HG03175 (cell line): ENCODE measurements around the gene TBXA2R.
"Not testable (repeated sequence)": the region's sequence is repeated elsewhere in the genome, so short reads cannot be mapped to it uniquely, and the experiment has no call there.

ENCODE experiments used
- ATAC-seq: cut with Tn5 transposase; IDR thresholded peaks from one replicate; pipeline ENCODE4 v1.9.1; 2021; ENCODE audit warnings: mild to moderate bottlenecking, moderate library complexity; ENCODE audit not compliant: unreplicated experiment

Gene TBXA2R

GRCh38 chr19:3606690-3607289, at the start of gene TBXA2R:
TSS of gene TBXA2R (minus strand) at chr19:3606875. CDS start at chr19:3600634, 6,241 bp downstream.
- no peak for ATAC-seq

- no peak for ATAC-seq
Observed at GRCh38 chr19:3656073-3656746, 49.5 kb upstream of the TBXA2R start.

DNA sequence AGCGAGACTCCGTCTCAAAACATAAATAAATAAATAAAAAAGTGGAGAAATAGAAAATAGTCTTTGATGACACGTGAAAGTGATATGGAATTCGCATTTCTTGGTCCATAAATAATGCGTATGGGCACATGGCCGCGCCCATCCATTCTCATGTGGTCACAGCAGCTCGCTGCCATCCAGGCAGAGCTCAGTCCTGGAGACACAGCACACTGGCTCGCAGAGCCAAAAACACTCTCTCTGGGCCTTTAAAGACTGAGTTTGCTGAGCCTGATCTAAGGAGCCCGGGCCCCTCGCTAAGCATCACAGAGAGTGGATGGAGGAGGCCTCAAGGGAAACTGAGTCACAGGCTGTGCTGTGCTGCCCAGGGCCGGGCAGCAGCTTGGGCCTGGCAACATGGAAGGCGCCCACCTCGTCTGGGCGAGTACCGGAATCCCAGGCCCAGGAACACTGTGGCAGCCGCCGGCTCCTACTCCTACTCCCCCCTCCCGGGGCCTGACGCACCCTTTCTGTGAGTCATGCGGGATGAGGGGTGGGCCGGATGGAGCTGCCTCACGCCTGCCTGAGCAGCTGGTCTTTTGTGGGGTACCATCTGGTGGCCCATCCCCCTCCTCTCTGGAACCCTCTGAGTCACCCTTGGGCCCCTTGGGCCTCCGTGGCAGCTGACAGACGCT, 48.9 kb upstream of the TBXA2R start:
- no peak for ATAC-seq

GRCh38 chr19:3653865-3654513, 47.3 kb upstream of the TBXA2R start:
- ATAC-seq: no peak

DNA sequence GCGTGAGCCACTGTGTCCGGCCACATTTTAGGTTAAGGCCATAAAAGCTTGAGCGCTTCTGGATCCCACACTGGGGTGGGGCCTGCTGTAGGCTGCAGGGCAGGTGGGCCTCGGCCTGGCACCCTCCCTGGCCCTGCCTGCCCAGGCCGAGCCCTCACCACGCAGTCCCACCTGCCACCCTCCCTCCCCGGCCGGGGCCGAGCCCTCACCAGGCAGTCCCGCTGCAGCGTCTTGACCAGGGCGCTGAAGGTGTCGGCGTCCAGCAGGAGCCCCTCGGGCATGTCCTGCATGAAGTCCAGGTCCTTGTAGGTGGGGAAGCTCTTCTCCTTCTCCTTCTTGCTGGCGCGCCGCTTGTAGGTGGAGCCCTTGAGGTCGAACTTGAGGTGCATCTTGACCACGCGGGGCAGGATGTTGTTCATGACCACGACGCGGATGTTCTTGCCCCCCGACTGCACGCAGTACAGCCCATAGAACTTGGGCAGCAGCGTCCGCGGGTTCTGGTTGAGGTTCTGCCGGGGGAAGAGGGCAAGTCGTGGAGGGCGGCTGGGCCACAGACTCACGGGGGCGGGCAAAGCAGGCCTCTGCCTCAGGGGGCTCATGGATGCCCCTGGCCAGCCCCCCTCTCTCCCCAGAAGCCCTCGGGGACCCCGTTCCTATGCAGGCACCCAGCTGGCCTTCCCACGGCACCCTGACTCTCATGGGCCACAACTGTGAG, 46.6 kb upstream of the TBXA2R start:
- ATAC-seq: no peak

DNA sequence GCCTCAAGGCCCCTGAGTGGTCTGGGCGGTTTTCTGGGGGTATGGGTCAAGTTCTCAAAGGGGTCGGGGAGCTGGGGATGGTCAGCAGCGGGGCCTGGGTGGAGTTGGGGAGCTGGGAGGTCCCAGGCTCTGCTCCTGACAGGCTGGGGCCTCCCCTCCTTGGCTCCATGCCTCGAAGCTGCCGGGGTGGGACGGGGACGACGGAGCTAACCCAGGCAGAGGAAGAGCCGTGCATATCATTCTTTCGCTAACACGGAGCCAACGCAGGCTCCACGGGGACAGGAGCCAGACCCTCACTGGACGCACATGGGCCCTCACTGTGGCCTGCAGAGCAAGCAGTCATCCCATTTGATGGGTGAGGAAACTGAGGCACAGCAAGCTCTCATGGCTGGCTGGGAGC, 45.7 kb upstream of the TBXA2R start:
- ATAC-seq: no peak

DNA sequence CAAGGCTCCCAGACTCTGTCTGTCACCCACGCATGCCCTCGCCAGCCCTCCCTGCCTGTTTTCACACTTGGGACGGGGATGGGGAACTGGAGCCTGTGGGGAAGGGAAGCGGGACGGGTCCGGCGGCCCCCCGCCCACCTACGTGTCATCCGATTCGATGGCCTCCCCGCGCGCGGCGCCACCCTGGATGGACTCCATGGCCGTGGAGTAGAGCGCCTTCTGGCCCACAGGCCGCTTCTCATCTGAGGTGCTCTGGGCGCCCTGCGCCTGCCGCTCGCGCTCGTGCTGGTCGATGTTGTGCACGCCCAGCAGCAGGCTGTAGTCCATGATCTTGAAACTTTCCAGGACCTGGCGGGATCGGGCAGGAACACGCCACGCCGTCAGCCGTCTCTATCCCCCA, 45.0 kb upstream of the TBXA2R start:
- no peak for ATAC-seq

DNA sequence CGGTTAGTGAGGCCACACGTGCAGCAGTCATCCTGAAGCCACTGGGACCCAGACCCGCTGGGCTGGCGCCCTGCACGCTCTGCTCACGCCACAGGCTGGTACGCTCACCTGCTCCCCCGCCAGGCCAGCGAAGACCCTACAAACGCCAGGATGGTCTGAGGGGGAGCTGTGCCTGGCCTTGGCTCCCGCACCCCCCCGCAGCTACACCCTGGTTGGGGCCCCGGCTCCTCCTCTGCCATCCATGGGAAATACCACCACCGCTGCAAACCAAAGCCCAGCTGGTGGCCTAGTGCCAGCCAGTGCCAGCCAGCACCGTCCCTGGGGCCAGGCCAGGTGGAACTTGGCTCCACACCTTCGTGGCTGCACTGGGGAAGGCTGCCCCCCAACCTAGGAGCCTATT, 43.2 kb upstream of the TBXA2R start:
- no peak for ATAC-seq

- no peak for ATAC-seq
Observed at GRCh38 chr19:3648037-3648905, 41.6 kb upstream of the TBXA2R start.

- not testable (repeated sequence) for ATAC-seq
Observed at GRCh38 chr19:3647102-3647501, 40.4 kb upstream of the TBXA2R start.

- no peak for ATAC-seq
Observed at GRCh38 chr19:3646336-3647092, 39.8 kb upstream of the TBXA2R start.

DNA sequence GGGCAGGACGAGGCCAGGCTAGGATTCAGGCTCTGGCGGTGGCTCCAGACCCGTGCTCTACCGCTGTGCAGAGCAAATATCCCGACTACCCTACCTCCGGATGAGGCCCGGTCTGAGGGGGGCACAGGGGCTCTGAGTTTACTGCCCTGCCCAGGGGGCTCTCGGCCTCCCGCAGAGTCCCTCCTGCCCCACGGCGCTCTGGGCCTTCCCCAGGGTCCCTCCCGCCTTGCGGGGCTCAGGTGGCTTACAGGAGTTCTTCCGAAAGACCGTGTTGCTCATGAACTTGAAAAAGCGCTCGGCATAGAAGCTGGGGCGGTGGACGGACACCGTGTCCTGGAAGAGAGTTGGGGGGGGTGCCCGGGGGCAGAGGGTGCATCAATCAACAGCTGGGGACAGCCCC, 39.1 kb upstream of the TBXA2R start:
- ATAC-seq: no peak

DNA sequence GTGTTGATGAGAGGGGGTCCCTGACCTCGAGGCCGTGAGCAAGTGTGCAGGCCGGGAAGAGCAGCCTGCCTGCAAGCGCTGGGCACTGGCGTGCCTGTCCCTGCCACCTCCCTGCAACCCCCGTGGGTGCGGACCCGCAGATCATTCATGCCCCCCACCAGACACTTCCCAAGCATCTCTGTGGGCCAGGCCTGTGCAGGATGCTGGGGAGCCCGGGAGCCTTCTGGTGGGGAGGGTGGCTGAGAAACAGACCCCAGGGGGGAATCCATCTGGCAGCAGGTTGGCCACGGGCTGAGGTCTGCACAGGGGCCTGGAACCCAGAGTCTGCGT, 38.4 kb upstream of the TBXA2R start:
- ATAC-seq: no peak

- ATAC-seq: no peak
Observed at GRCh38 chr19:3644351-3645066, 37.8 kb upstream of the TBXA2R start.

DNA sequence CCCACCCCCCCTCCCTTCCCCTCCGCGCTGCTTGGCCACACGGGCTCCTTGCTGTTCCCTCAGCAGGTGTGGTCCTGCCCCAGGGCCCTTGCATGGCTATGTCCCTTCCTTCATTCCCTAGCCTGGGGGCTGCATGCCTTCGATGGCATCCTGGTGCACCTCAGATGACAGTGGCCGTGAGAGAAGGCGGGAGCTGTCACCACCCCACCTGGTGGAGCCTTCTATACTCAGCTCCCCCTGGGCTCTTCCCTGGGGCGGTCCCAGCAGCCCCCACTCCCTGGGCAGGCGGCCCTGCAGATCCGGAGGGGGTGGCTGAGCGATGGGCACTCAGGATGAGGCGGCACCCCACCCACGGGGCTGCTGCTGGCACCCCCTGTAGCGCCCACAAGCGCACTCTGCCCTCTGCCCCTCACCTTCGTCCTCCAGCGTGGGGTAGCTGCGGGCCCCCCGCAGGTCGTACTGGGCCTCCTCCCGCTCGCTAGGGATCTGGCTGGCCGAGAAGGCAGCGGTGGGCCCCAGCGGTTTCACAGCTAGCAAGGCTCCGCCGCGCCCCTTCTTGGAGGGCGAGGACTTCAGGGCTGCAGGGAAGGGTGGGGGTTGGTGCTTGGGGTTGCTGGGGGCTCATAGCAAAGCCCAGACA, 37.1 kb upstream of the TBXA2R start:
- ATAC-seq: no peak

DNA sequence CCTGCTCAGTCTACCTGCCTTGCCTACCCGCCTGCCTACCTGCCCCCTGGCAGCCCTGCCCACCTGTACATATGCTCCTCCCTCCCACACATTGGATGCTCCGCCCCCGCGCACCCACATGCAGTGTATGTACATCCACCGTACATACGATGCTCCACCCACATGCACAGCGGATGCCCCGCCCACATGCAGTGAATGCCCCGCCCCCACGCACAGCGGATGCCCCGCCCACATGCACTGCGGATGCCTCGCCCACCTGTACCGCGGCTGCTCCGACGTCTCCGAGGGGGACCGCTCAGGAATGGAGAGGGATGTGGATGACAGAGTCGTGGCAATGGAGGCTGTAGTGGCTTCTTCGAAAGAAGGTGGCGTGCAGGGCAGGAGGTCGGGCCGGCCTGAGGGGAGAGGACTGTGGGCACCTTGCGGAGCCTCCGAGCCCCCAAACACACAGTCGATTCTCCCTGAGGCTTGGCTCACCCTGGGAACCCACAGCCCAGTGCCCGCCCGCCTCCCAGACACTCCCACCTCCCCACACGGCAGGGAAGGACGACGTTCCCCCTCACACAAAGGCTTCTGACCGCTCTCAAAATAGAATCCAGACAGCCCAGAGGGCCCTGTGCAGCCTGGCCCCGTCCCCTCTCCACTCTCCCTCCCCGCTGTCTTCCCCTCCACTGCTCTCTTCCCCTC, 36.5 kb upstream of the TBXA2R start:
- ATAC-seq: no peak

GRCh38 chr19:3642296-3642695, 35.6 kb upstream of the TBXA2R start:
- no peak for ATAC-seq
